Activated T-cell treated with anti-CD3 and anti-CD28 coated beads, Interleukin-2, amount 50 U/mL, for 24 hours (primary cell): ENCODE measurements around the gene FAM43B.

Experiments
- DNase-seq: peaks from one replicate; pipeline ENCODE4 v3.0.0-alpha.2; 2020
- H3K27ac Mint-ChIP-seq: 2 replicates; pipeline ENCODE4 v1.8.0; 2020; ENCODE audit warnings: mild to moderate bottlenecking, mixed read lengths
- H3K27me3 Mint-ChIP-seq: 2 replicates; pipeline ENCODE4 v1.8.0; 2020; ENCODE audit warnings: mixed read lengths
- H3K36me3 Mint-ChIP-seq: 2 replicates; pipeline ENCODE4 v1.8.0; 2020; ENCODE audit warnings: low read depth, mixed read lengths
- H3K4me1 Mint-ChIP-seq: 2 replicates; pipeline ENCODE4 v1.8.0; 2020; ENCODE audit warnings: low read depth, mixed read lengths
- H3K4me3 Mint-ChIP-seq: 2 replicates; pipeline ENCODE4 v1.8.0; 2020; ENCODE audit warnings: mild to moderate bottlenecking, moderate library complexity, mixed read lengths
- H3K9me3 Mint-ChIP-seq: 2 replicates; pipeline ENCODE4 v1.8.0; 2020; ENCODE audit warnings: mixed read lengths

FAM43B gene

GRCh38 chr1:20596106-20596505 lies 43.7 kb downstream of the FAM43B start:
- Mint-ChIP-seq H3K9me3 (no peaks in the 10 kb centered on the region), H3K27me3 (peaks cover 19% of the 10 kb centered on the region), H3K4me3 (no peak overlapping the region), H3K4me1 (no peaks in the 10 kb centered on the region), H3K36me3 (no peaks in the 10 kb centered on the region), H3K27ac (no peak overlapping the region)
- DNase-seq: no peak

DNA sequence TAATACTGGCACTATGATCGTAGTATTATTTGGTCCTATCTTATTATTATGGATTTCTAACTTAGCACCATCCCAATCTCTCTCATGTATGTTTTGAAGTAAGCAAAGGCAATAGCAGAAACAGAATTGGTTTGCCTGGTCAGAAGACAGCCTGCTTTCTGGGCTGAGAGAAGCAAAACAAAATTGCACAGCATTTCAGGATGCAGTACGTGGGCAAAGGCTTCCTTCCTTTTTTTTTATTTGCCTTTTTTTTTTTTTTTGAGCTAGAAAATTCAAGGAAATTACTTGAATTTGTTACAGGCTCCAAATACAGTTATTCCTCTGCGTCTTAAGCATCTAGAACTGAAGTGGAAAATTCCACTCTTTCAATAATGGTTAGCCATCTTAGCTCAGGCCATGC lies 45.3 kb downstream of the FAM43B start:
- Mint-ChIP-seq H3K4me1 (no peaks in the 10 kb centered on the region), H3K4me3 (no peak overlapping the region)
- no peak for DNase-seq

DNA sequence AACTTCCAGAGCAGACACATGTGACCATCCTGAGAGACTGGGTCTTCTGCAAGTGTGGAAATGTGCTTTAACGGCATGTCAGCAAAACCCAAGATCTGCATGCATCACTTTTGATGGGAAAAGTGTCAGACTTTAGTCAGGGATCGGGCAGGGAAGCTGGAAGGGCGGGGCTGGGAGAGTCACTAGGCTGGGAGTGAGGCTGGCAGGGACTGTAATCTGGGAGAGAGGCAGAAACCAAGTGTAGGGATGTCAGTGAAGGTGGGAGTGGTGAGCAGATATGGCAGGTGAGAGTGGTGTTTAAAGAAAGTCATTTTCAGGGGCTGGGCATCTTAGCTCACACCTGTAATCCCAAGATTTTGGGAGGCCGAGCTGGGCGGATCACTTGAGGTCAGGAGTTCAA lies 47.8 kb downstream of the FAM43B start:
- Mint-ChIP-seq H3K27ac (no peak overlapping the region), H3K4me1 (no peaks in the 10 kb centered on the region), H3K4me3 (no peak overlapping the region), H3K27me3 (peaks cover 2% of the 10 kb centered on the region), H3K36me3 (no peaks in the 10 kb centered on the region), H3K9me3 (no peaks in the 10 kb centered on the region)
- DNase-seq: no peak

More for the DNA sequence above, 45.3 kb downstream of the FAM43B start:
- no peaks in the 10 kb centered on the region for H3K36me3 Mint-ChIP-seq
- peaks cover 10% of the 10 kb centered on the region for H3K27me3 Mint-ChIP-seq
- H3K27ac Mint-ChIP-seq: no peak overlapping the region
- no peaks in the 10 kb centered on the region for H3K9me3 Mint-ChIP-seq

DNA sequence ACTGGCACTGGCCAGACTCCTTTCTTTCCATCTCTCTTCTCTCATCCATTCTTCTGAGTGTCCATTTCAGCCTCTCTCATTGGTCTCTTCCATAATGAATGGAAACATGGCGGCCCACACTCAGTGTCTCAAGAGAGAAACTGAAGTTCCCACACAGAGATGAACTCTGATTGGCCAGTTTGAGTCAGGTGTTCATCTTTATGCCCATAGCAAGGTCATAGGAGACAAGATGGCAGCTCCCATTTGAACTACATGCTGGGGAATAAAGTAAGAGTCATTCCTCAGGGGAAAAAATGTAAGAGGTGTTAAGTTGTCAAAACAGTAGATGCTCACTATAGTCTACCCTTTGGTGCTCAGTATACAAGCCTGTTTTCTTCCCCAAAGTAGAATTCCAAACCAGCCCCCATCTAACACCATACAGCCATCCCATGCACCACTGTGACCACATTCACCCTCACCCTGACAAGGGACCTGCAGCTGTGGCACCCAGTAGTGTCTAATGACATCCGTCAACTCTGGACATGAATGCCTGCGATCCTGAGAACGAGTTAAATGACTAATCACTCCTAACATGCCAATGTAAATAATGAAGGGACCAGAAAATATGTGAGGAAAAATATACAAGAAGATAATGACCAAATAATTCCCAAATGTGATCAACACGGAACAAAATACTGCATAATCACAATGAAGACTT lies 48.9 kb downstream of the FAM43B start:
- DNase-seq: no peak
- Mint-ChIP-seq H3K27ac (no peak overlapping the region), H3K36me3 (no peaks in the 10 kb centered on the region), H3K27me3 (no peaks in the 10 kb centered on the region), H3K4me1 (no peaks in the 10 kb centered on the region), H3K4me3 (no peak overlapping the region), H3K9me3 (no peaks in the 10 kb centered on the region)

- Mint-ChIP-seq H3K27ac (no peak overlapping the region), H3K4me3 (no peak overlapping the region), H3K27me3 (no peaks in the 10 kb centered on the region), H3K36me3 (no peaks in the 10 kb centered on the region), H3K4me1 (no peaks in the 10 kb centered on the region), H3K9me3 (no peaks in the 10 kb centered on the region)
- DNase-seq: no peak
Measured at GRCh38 chr1:20602851-20603450, 50.6 kb downstream of the FAM43B start.

- Mint-ChIP-seq H3K9me3 (no peaks in the 10 kb centered on the region), H3K27me3 (no peaks in the 10 kb centered on the region), H3K4me1 (no peaks in the 10 kb centered on the region), H3K27ac (no peak overlapping the region), H3K36me3 (no peaks in the 10 kb centered on the region), H3K4me3 (no peak overlapping the region)
- DNase-seq: no peak
Measured at GRCh38 chr1:20603504-20604464, 51.4 kb downstream of the FAM43B start.
